AG04449 (cell line): ENCODE measurements around the gene WDR74.
A peak's percentile ranks its signal among the peaks of the same experiment; 100 is the strongest.

Source experiments
- CTCF ChIA-PET: fragments of 350-600 bp; formaldehyde crosslinking; extraction: SDS; loops from one replicate; lab custom pipeline; 2021; ENCODE audit warnings: antibody characterized with exemption; lab: Yijun Ruan, JAX
- POLR2A ChIA-PET: fragments of 400-600, 350-600 bp; formaldehyde crosslinking; extraction: SDS; loops from one replicate; lab custom pipeline; 2020; ENCODE audit warnings: antibody characterized with exemption, inconsistent platforms; lab: Yijun Ruan, JAX
- DNase-seq: peaks from one replicate; pipeline ENCODE4 v3.0.0-alpha.2; 2010; ENCODE audit warnings: low read depth, low spot score
- H3K4me3 ChIP-seq: 2 replicates; pipeline ENCODE4 v1.5.1; 2011; ENCODE audit warnings: low read depth, mild to moderate bottlenecking, control low read depth, low read length
- CTCF ChIP-seq: IDR thresholded peaks from one replicate; pipeline ENCODE4 v1.5.1; 2011; ENCODE audit warnings: mild to moderate bottlenecking, moderate library complexity, low read length, control low read depth, inconsistent platforms; ENCODE audit not compliant: insufficient read depth; ENCODE audit errors: missing control alignments

The WDR74 gene

GRCh38 chr11:62796281-62796680 is 43.1 kb downstream of the WDR74 start:
- DNase-seq: no peak
- ChIA-PET CTCF (interaction anchor here (0.6 to 4.8 kb wide), 3 partner anchors 8 to 65 kb away, joined by 4 to 36 read pairs (median 6); partner anchors contain the start of gene TMEM179B), POLR2A (interaction anchor here (0.7 to 1.7 kb wide), 2 partner anchors 8 to 9 kb away, joined by 3 to 5 read pairs; partner anchors contain the start of gene TMEM179B)
- no peak for TF ChIP-seq CTCF
- no peak overlapping the region for H3K4me3 ChIP-seq

GRCh38 chr11:62794201-62794775 is 45.1 kb downstream of the WDR74 start:
- ChIA-PET CTCF (interaction anchor here (1.6 to 4.8 kb wide), 3 partner anchors 8 to 34 kb away, joined by 4 to 36 read pairs (median 6); partner anchors contain the start of gene TMEM179B), POLR2A (interaction anchor here (0.6 to 1.6 kb wide), 4 partner anchors 9 to 47 kb away, joined by 3 to 4 read pairs (median 4); partner anchors contain the start of genes NXF1 and WDR74)
- no peak overlapping the region for H3K4me3 ChIP-seq
- no peak for TF ChIP-seq CTCF
- DNase-seq: no peak

GRCh38 chr11:62792202-62792575 is 47.2 kb downstream of the WDR74 start:
- no peak for TF ChIP-seq CTCF
- DNase-seq: no peak
- ChIA-PET CTCF (no interaction called here), POLR2A (interaction anchor here (0.6 to 2.0 kb wide), 4 partner anchors 12 to 49 kb away, joined by 3 to 7 read pairs (median 4); partner anchors contain the start of gene STX5)
- H3K4me3 ChIP-seq: peak overlapping the region; percentile 33

- ChIA-PET POLR2A (interaction anchor here (0.6 to 2.0 kb wide), 5 partner anchors 12 to 50 kb away, joined by 3 to 7 read pairs (median 3); partner anchors contain the start of gene STX5), CTCF (interaction anchor here (1.1 to 1.5 kb wide), 2 partner anchors 16 to 65 kb away, joined by 3 to 4 read pairs; no protein-coding TSS in a partner anchor)
- peak; percentile 31 for TF ChIP-seq CTCF
- DNase-seq: no peak
- H3K4me3 ChIP-seq: peak within 1 kb of the TSS; percentile 93
Measured at GRCh38 chr11:62791501-62792201, 47.7 kb downstream of the WDR74 start, which contains the start of gene TMEM223. TMEM223 (minus strand) TSS chr11:62792006; CDS start chr11:62791994, 12 bp downstream.

GRCh38 chr11:62789576-62789975 is 49.8 kb downstream of the WDR74 start:
- H3K4me3 ChIP-seq: no peak overlapping the region; the same call in 1 of the 2 replicates
- no peak for DNase-seq
- TF ChIP-seq CTCF: no peak
- ChIA-PET POLR2A (interaction anchor here (0.7 to 1.4 kb wide), 6 partner anchors 16 to 66 kb away, joined by 3 to 5 read pairs (median 3); partner anchors contain the start of genes HNRNPUL2, NXF1 and ZBTB3), CTCF (interaction anchor here (0.6 to 3.0 kb wide), 7 partner anchors 12 to 115 kb away, joined by 3 to 11 read pairs (median 3); partner anchors contain the start of gene ZBTB3)

GRCh38 chr11:62788991-62789390 is 50.4 kb downstream of the WDR74 start:
- DNase-seq: no peak
- H3K4me3 ChIP-seq: no peak overlapping the region; the same call in 1 of the 2 replicates
- POLR2A ChIA-PET: interaction anchor here (0.5 to 3.7 kb wide), 4 partner anchors 14 to 67 kb away, joined by 3 to 41 read pairs (median 4); partner anchors contain the start of gene ZBTB3
- CTCF ChIA-PET: interaction anchor here (0.6 to 5.1 kb wide), 6 partner anchors 13 to 114 kb away, joined by 3 to 189 read pairs (median 7); partner anchors contain the start of genes TAF6L and ZBTB3
- TF ChIP-seq CTCF: no peak
